Heart right ventricle (tissue), 16 donors: ENCODE data around the gene PRIMPOL. TPM values are rescaled to one million over a fixed set of nuclear protein-coding genes. Genes with fewer than 3 reads are reported as not detected.

Source experiments
- ATAC-seq, 8 donors: fragments of 200-7000 bp; cut with Tn5 transposase; one replicate each; pipeline ENCODE4 v1.9.1; 2020; ENCODE audit warnings: mild to moderate bottlenecking in 8 of 8, moderate library complexity in 8 of 8, moderate number of reproducible peaks in 1 of 8
- DNase-seq, 2 donors: peaks; one replicate each; pipeline ENCODE4 v3.0.0-alpha.2; 2020
- H3K27ac ChIP-seq, 10 donors: fragments of 200-600 bp; sonication (generic) in 2 of 10; one replicate each; pipeline versions ENCODE4 v1.5.0 to v1.8.0; 2020 to 2022; ENCODE audit warnings: mild to moderate bottlenecking in 3 of 10
- H3K27me3 ChIP-seq, 7 donors: fragments of 200-600 bp; one replicate each; pipeline ENCODE4 v1.8.0; 2021 to 2022; ENCODE audit warnings: mild to moderate bottlenecking in 2 of 7
- H3K36me3 ChIP-seq, 9 donors: fragments of 200-600 bp; sonication (generic) in 1 of 9; one replicate each; pipeline versions ENCODE4 v1.5.0 to v1.8.0; 2020 to 2022; ENCODE audit warnings: mild to moderate bottlenecking in 2 of 9
- H3K4me1 ChIP-seq, 9 donors: fragments of 200-600 bp; sonication (generic) in 1 of 9; one replicate each; pipeline versions ENCODE4 v1.5.0 to v1.8.0; 2020 to 2022; ENCODE audit warnings: mild to moderate bottlenecking in 4 of 9
- H3K4me3 ChIP-seq, 10 donors: fragments of 200-600 bp; sonication (generic) in 2 of 10; one replicate each; pipeline versions ENCODE4 v1.5.0 to v1.8.0; 2020 to 2022; ENCODE audit warnings: mild to moderate bottlenecking in 7 of 10, moderate library complexity in 2 of 10
- H3K9me3 ChIP-seq, 11 donors: fragments of 200-600 bp in 10 of 11; sonication (generic) in 2 of 11; one replicate each; pipeline versions ENCODE4 v1.5.0 to v1.8.0; 2013 to 2022; ENCODE audit warnings: mild to moderate bottlenecking in 2 of 11, control low read depth in 1 of 11, moderate library complexity in 1 of 11
- CTCF ChIP-seq, 9 donors: fragments of 200-600 bp; sonication (generic) in 2 of 9; IDR thresholded peaks; one replicate each; pipeline versions ENCODE4 v1.5.0 to v1.8.0; 2021 to 2022; ENCODE audit warnings: antibody characterized with exemption in 9 of 9, mild to moderate bottlenecking in 5 of 9, moderate library complexity in 1 of 9
- WGBS, 2 donors: extraction: QIAGEN DNeasy Blood & Tissue Kit; methylation state at CpG; one replicate each; pipeline ENCODE4 v1.1.7; 2013; ENCODE audit warnings: inconsistent platforms in 1 of 2; 5-methylcytosine and 5-hydroxymethylcytosine counted together
- intact Hi-C, 10 donors: fragments of 100-400 bp; cut with DNase I; formaldehyde crosslinking; loops; one replicate each; pipeline versions ENCODE4 v1.11.1 to v1.14.2; 2022
- polyA plus RNA-seq, 2 donors: library from polyadenylated mRNA; stranded (reverse); fragments of 200-250 nt; gene quantifications; one replicate each; pipeline ENCODE4 v1.2.3, GENCODE V29; 2013
- total RNA-seq, 10 donors: library from RNA; stranded (reverse); fragmentation: NEBNext Ultra II Directional in 3 of 10; extraction: Animal tissue kit (Norgen Biotek cat#: 25700) in 3 of 10; gene quantifications; one replicate each; pipeline versions ENCODE4 v1.2.1 to v1.2.4, GENCODE V29; 2021 to 2023
- donor health status: Arrhythmogenic right ventricular cardiomyopathy.
- donor health status: ischemic (EF 13 %, LVEDD 7.1; RV severe dilation, severe dysfunction).
- donor health status: healthy with polysubstance abuse.
- donor health status: DM: no; HTN: yes; CAD: no.
- donor health status: DM: no; HTN: no; CAD: no.
- donor health status: ischemic (EF 25% LVEDD 6.9; RV normal size, moderate dysfunction).
- donor health status: ischemic (EF 25% LVEDD 5.7; RV mildly dilated, moderate dysfunction).
- donor health status: healthy.
- donor health status: DM: yes; HTN: yes; CAD: no.
- donor health status: Ischemic cardiomyopathy.
- donor health status: ischemic (EF 35%, LVEDD 5.7; RV mildly dilated, moderate dysfunction).
- donor health status: nonischemic (EF 11% LVEDD 7.7; RV severe dilation, severe dysfunction).
- donor health status: DM: yes; HTN: yes; CAD: no.
- donor health status: PGD.
- donor health status: ischemic (EF 29% LVEDD 5.4; RV normal size, mild dysfunction).
- donor health status: nonischemic (EF 23%, LVEDD 6.1; RV moderate dilation, normal function).

Gene PRIMPOL
- total and polyA plus RNA-seq, 12 donors: 7.2 to 85.2 (median 10.8) TPM

DNA sequence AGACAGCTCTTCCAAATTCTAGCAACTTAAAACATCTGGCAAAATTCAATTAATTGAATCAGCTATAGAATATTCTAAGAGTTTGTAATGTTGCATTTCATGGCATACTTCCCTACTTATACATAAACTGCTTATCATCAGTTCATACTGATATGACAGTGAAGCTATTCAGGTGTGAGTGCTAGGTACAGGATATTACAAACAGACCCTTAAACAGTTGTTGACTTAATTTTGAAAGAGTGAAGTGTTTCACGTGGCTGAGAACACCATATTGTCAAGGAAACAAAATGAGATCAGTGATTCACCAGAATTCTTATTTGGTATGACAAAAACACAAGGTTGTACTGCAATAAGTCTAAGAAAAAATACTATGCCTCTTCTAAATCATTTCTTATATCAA, 56.9 kb downstream of the PRIMPOL start:
- no peaks in the 10 kb centered on the region for H3K27me3 ChIP-seq
- no peak overlapping the region for H3K4me3 ChIP-seq
- no peak overlapping the region for H3K27ac ChIP-seq
- intact Hi-C loops: no loop called here
- no peak for ATAC-seq
- no peak for DNase-seq
- no peaks in the 10 kb centered on the region for H3K4me1 ChIP-seq
- WGBS, 2 donors: 88 to 89% methylated on average over 1 of the region's 1 CpG
- H3K36me3 ChIP-seq: peaks cover 0 to 21% (median 0%) of the 10 kb centered on the region in 9 donors
- peaks cover 0 to 4% (median 0%) of the 10 kb centered on the region in 11 donors for H3K9me3 ChIP-seq
- TF ChIP-seq CTCF (IDR thresholded peaks at IDR 0.05): no peak

- H3K27ac ChIP-seq: no peak overlapping the region
- no peak overlapping the region for H3K4me3 ChIP-seq
- DNase-seq: no peak
- H3K36me3 ChIP-seq: peaks cover 0 to 29% (median 0%) of the 10 kb centered on the region in 9 donors
- TF ChIP-seq CTCF (IDR thresholded peaks at IDR 0.05): no peak
- intact Hi-C loops: loop anchor here in 1 of 10 donors (10.0 kb wide), 1 partner anchor 48 kb away; no protein-coding TSS in a partner anchor
- H3K4me1 ChIP-seq: no peaks in the 10 kb centered on the region
- H3K27me3 ChIP-seq: no peaks in the 10 kb centered on the region
- ATAC-seq: no peak
- H3K9me3 ChIP-seq: peaks cover 0 to 4% (median 0%) of the 10 kb centered on the region in 11 donors
Measured at GRCh38 chr4:184712322-184712721, 62.8 kb downstream of the PRIMPOL start.

DNA sequence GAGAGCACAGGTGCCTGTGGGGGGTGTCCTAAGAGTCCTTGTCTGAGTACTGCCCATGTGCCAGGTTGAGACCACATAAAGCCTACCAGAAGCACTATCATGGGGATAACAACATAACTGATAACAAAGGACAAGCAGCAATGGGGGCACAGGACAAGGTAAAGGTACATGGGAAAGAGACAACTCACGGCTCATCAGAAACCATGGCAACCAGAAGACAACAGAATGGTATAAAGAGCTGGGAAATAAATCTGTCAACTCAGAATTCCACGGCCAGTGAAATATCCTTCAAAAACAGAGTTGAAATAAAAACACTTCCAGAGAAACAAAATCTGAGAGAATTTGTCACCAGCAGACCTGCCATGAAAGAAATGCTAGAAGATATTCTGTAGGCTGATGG, 64.3 kb downstream of the PRIMPOL start:
- ATAC-seq: no peak
- peaks cover 0 to 44% (median 0%) of the 10 kb centered on the region in 9 donors for H3K36me3 ChIP-seq
- no peak for DNase-seq
- H3K27me3 ChIP-seq: no peaks in the 10 kb centered on the region
- no peak for TF ChIP-seq CTCF (IDR thresholded peaks at IDR 0.05)
- 95 to 96% methylated on average over 2 of the region's 2 CpGs for WGBS, 2 donors
- no peak overlapping the region for H3K27ac ChIP-seq
- H3K4me1 ChIP-seq: no peaks in the 10 kb centered on the region
- peaks cover 0 to 4% (median 0%) of the 10 kb centered on the region in 11 donors for H3K9me3 ChIP-seq
- H3K4me3 ChIP-seq: no peak overlapping the region
- intact Hi-C loops: loop anchor here in 1 of 10 donors (10.0 kb wide), 1 partner anchor 49 kb away; no protein-coding TSS in a partner anchor

- H3K4me1 ChIP-seq: no peaks in the 10 kb centered on the region
- H3K4me3 ChIP-seq: no peak overlapping the region
- 96% methylated on average over 4 of the region's 4 CpGs for WGBS, 2 donors
- no peaks in the 10 kb centered on the region for H3K27me3 ChIP-seq
- ATAC-seq (no peak), DNase-seq (no peak)
- peaks cover 0 to 6% (median 0%) of the 10 kb centered on the region in 11 donors for H3K9me3 ChIP-seq
- H3K36me3 ChIP-seq: peaks cover 0 to 54% (median 0%) of the 10 kb centered on the region in 9 donors
- TF ChIP-seq CTCF (IDR thresholded peaks at IDR 0.05): no peak
- no peak overlapping the region for H3K27ac ChIP-seq
- intact Hi-C loops: loop anchor here in 1 of 10 donors (10.0 kb wide), 1 partner anchor 51 kb away; no protein-coding TSS in a partner anchor
Measured at GRCh38 chr4:184715526-184715925, 66.0 kb downstream of the PRIMPOL start.
